Vagina (tissue), 2 donors: Measurements from ENCODE around the gene TRIM47. TPM values are rescaled to one million over a fixed set of nuclear protein-coding genes. Genes with fewer than 3 reads are reported as not detected.

ENCODE experiments used
- DNase-seq, 2 donors: peaks; one replicate each; pipeline ENCODE4 v3.0.0-alpha.2; 2017; ENCODE audit errors: extremely low spot score in 2 of 2
- H3K27ac ChIP-seq: fragments of 200-600 bp; sonication (generic); one replicate; pipeline ENCODE4 v1.5.1; 2019
- H3K27me3 ChIP-seq: fragments of 200-600 bp; sonication (generic); one replicate; pipeline ENCODE4 v1.5.1; 2019
- H3K36me3 ChIP-seq, 2 donors: fragments of 200-600 bp; sonication (generic); one replicate each; pipeline ENCODE4 v1.5.1; 2017 to 2019
- H3K4me1 ChIP-seq: fragments of 200-600 bp; sonication (generic); one replicate; pipeline ENCODE4 v1.5.1; 2019
- H3K4me3 ChIP-seq, 2 donors: fragments of 200-600 bp; sonication (generic); 1 replicate in 1 of 2; 2 replicates in 1 of 2; pipeline ENCODE4 v1.5.1; 2016 to 2019
- H3K9me3 ChIP-seq: fragments of 200-600 bp; sonication (generic); one replicate; pipeline ENCODE4 v1.5.1; 2019
- POLR2A ChIP-seq, 2 donors: fragments of 450-650 bp; IDR thresholded peaks; one replicate each; pipeline ENCODE4 v1.6.1; 2017; ENCODE audit warnings: antibody characterized with exemption in 2 of 2, mild to moderate bottlenecking in 2 of 2, moderate library complexity in 2 of 2
- POLR2AphosphoS5 ChIP-seq, 2 donors: sonication (generic); formaldehyde crosslinking; IDR thresholded peaks; one replicate each; pipeline ENCODE4 v1.9.0; 2017; ENCODE audit warnings: antibody characterized with exemption in 2 of 2, mild to moderate bottlenecking in 2 of 2, low read depth in 1 of 2; ENCODE audit not compliant: insufficient read depth in 1 of 2
- intact Hi-C: fragments of 100-400 bp; cut with DNase I; formaldehyde crosslinking; loops from one replicate; pipeline ENCODE4 v1.15.1; 2023
- total RNA-seq: library from RNA; depleted of rRNA; stranded (reverse); fragments of >200 nt; gene quantifications from one replicate; pipeline ENCODE4 v1.2.3, GENCODE V29; 2016
- TF ChIP-seq, protein P1 (sequence below), 3 experiments: fragments of 450-650 bp in 2 of 3; fragments of 200-600 bp in 1 of 3; sonication (generic) in 1 of 3; IDR thresholded peaks; one replicate each; pipeline ENCODE4 v1.5.1; 2017 to 2019; ENCODE audit warnings: antibody characterized with exemption in 3 of 3, mild to moderate bottlenecking in 2 of 3, moderate library complexity in 2 of 3

TRIM47 gene
- total RNA-seq, 1 donor from 2014 or later: 63.3 TPM

DNA sequence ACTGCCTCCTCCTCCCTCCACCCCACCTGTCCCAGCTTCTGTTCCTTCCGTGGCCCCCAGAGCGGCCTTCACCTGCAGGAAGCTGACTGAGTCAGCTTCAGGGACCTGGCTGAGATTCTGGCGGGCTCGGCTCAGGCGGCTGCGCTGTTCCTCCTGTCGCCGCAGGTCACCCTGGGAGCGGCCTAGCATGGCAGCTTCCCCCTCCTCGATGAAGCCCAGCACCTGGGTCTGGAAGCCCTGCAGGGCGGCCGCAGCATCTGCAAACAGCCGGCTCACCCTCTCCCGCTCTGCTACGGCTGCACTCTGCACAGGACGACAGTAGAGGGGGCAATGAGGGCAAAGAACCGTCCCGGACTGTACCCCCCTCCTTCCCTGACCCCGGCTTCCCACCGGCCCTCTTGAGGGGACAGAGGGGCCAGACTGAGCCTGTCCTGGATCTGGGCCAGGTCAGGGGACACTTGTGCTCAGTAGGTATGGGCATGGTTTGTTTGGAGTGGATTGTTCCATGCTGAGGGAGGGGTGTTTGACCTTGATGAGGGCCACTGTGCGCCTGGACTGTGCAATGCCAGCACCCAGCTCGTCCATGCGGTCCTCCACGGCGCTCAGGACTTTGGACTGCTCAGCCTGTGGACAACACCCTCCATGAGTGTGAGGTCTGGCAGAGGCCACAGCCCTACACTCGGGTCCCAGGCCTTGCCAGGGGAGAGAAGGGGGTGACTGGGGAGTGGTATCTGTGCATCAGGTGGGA is 2.0 kb downstream of the TRIM47 start:
- intact Hi-C loops: loop anchor here (2.0 to 10.0 kb wide), 2 partner anchors 22 to 112 kb away; partner anchors contain the start of genes GALK1 and WBP2
- Histone ChIP-seq H3K4me1 (peaks cover 51% of the 10 kb centered on the region), H3K36me3 (peaks cover 0 to 22% of the 10 kb centered on the region in 2 donors), H3K27me3 (no peaks in the 10 kb centered on the region), H3K27ac (peak overlapping the region; percentile 99), H3K9me3 (no peaks in the 10 kb centered on the region), H3K4me3 (peak overlapping the region; percentile 66 to 83)
- no peak for DNase-seq
- TF ChIP-seq, protein P1, sequence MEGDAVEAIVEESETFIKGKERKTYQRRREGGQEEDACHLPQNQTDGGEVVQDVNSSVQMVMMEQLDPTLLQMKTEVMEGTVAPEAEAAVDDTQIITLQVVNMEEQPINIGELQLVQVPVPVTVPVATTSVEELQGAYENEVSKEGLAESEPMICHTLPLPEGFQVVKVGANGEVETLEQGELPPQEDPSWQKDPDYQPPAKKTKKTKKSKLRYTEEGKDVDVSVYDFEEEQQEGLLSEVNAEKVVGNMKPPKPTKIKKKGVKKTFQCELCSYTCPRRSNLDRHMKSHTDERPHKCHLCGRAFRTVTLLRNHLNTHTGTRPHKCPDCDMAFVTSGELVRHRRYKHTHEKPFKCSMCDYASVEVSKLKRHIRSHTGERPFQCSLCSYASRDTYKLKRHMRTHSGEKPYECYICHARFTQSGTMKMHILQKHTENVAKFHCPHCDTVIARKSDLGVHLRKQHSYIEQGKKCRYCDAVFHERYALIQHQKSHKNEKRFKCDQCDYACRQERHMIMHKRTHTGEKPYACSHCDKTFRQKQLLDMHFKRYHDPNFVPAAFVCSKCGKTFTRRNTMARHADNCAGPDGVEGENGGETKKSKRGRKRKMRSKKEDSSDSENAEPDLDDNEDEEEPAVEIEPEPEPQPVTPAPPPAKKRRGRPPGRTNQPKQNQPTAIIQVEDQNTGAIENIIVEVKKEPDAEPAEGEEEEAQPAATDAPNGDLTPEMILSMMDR (IDR thresholded peaks at IDR 0.05): peak in 1 of 3 experiments; percentile 13
- TF ChIP-seq POLR2A (IDR thresholded peaks at IDR 0.05): no peak
- peak in 1 of 2 donors; percentile 20 for TF ChIP-seq POLR2AphosphoS5 (IDR thresholded peaks at IDR 0.05; ENCODE audit: insufficient read depth in 1 of 2, low read depth in 1 of 2)

DNA sequence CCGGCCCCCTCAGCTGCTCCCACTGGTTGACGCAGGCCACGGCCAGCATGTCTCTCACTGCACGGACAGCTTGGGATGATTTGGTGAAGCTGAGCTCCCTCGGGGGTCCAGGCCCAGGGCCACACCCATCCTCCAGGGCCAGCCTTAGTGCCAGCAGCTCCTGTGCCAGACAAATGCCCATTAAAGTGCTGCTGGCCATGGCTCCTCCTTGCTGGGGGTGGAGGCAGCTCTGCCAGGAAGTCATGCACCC is 2.5 kb downstream of the TRIM47 start:
- Histone ChIP-seq H3K36me3 (peaks cover 0 to 22% of the 10 kb centered on the region in 2 donors), H3K4me1 (peaks cover 53% of the 10 kb centered on the region), H3K27me3 (no peaks in the 10 kb centered on the region), H3K4me3 (peak overlapping the region; percentile 66 to 83), H3K27ac (peak overlapping the region; percentile 99), H3K9me3 (no peaks in the 10 kb centered on the region)
- TF ChIP-seq, protein P1 (IDR thresholded peaks at IDR 0.05): no peak
- TF ChIP-seq POLR2AphosphoS5 (IDR thresholded peaks at IDR 0.05; ENCODE audit: insufficient read depth in 1 of 2, low read depth in 1 of 2) (peak; percentile 24 to 66), POLR2A (IDR thresholded peaks at IDR 0.05) (no peak)
- DNase-seq: peak in 1 of 2 donors; percentile 93
- intact Hi-C loops: loop anchor here (2.0 to 10.0 kb wide), 2 partner anchors 21 to 111 kb away; partner anchors contain the start of genes GALK1 and WBP2

DNA sequence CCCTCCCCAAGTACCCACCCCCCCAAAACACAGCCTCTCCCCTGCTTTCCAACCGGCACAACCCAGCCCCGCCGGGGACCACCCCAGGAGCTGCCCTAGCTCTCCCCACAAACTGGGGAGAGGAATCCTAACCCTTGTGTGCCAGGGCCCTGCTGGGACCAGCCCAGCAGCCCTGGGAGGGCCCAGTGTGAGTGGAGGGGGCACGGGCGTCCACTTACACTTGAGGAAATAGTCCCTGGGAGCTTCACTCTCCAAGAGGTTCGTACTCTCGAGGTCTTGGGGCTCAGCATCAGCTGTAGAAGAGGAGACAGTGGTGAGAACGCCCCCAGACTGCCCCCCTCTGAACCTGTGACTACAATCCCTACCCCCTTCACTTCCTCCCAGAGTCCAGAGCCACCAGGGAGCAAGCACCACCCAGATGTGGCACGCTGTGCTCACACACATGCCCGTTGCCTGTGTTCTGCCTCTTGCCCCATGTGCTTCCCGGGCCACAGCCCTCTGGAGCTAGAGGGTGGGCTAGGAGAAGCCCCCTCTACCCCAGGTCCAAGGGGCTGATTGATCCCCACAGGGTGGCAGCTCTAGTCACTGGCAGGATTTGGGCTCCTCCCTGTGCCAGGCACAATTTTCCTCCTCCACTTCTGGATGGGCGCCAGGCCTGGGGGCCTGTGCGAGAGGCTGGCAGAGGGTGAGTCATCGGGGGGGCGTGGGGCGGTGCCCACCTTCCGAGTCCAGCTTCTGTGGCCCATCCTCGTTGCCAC is 3.0 kb downstream of the TRIM47 start:
- DNase-seq: no peak
- intact Hi-C loops: loop anchor here (10.0 kb wide), 1 partner anchor 111 kb away; the partner anchor contains the start of gene GALK1
- peaks cover 58% of the 10 kb centered on the region for H3K4me1 ChIP-seq
- H3K27ac ChIP-seq: peak overlapping the region; percentile 99
- peak overlapping the region in 1 of 2 donors; percentile 83 for H3K4me3 ChIP-seq
- no peak for TF ChIP-seq POLR2AphosphoS5 (IDR thresholded peaks at IDR 0.05; ENCODE audit: insufficient read depth in 1 of 2, low read depth in 1 of 2)
- TF ChIP-seq, protein P1 (IDR thresholded peaks at IDR 0.05): no peak
- no peak for TF ChIP-seq POLR2A (IDR thresholded peaks at IDR 0.05)
- H3K36me3 ChIP-seq: peaks cover 0 to 22% of the 10 kb centered on the region in 2 donors
- H3K9me3 ChIP-seq: no peaks in the 10 kb centered on the region
- H3K27me3 ChIP-seq: no peaks in the 10 kb centered on the region

DNA sequence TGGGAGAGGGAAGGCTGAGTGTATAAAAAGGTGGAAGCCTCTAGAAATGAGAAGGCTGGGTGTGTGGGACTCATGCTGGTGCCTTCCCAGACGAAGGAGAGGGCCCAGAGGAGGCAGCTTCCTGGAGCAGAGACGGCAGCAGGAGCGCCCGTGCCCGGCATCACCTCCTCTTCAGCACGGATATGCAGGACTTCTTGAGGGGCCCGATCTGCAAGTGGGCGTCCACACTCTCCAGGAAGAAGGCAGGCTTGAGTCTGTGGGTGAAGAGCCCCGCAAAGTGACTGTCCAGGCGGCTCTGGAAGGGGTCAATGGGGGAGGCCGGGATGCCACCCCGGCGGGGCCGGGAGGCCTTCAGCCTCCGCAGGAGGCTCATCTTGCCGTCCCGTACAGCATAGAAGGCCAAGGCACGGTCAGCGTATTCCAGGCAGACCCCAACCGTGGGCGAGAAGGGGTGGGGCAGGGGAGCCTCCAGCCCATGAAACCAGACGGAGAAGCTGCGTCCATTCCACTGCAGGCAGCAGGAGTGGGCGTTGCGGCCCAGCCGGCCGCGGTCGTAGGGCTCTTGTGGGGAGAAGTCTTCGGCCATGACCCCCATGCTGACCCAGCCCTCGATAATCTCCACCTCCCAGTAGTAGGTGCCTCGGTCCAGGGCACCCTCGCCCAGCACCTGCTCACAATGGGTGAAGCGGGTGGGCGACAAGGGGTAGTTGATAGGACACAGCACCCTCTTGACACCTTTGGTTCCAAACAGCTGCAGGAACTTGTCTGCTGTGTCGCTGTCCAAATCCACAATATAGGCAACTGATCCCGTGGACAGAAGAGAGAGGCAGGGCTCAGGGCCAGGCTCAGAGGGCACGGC is 3.8 kb downstream of the TRIM47 start:
- TF ChIP-seq POLR2A (IDR thresholded peaks at IDR 0.05) (no peak), POLR2AphosphoS5 (IDR thresholded peaks at IDR 0.05; ENCODE audit: insufficient read depth in 1 of 2, low read depth in 1 of 2) (no peak)
- TF ChIP-seq, protein P1 (IDR thresholded peaks at IDR 0.05): no peak
- Histone ChIP-seq H3K4me3 (no peak overlapping the region), H3K4me1 (peaks cover 66% of the 10 kb centered on the region), H3K27ac (peak overlapping the region; percentile 99), H3K9me3 (no peaks in the 10 kb centered on the region), H3K36me3 (peaks cover 0 to 22% of the 10 kb centered on the region in 2 donors), H3K27me3 (no peaks in the 10 kb centered on the region)
- no peak for DNase-seq
- intact Hi-C loops: loop anchor here (10.0 kb wide), 1 partner anchor 110 kb away; the partner anchor contains the start of gene GALK1
